DOHH2 (cell line): Measurements from ENCODE around the gene SLK.

ENCODE experiments used
- CTCF ChIP-seq: fragments of 200-600 bp; sonication (generic); IDR thresholded peaks from one replicate; pipeline ENCODE4 v1.5.1; 2014; ENCODE audit warnings: antibody characterized with exemption, mild to moderate bottlenecking, low read depth, low read length; ENCODE audit not compliant: poor library complexity, severe bottlenecking
- EZH2phosphoT487 ChIP-seq: fragments of 200-600 bp; sonication (generic); IDR thresholded peaks from 2 replicates; pipeline ENCODE4 v1.6.1; 2017; ENCODE audit warnings: borderline replicate concordance, mild to moderate bottlenecking, antibody characterized with exemption, low read length, moderate library complexity, mixed read lengths

DNA sequence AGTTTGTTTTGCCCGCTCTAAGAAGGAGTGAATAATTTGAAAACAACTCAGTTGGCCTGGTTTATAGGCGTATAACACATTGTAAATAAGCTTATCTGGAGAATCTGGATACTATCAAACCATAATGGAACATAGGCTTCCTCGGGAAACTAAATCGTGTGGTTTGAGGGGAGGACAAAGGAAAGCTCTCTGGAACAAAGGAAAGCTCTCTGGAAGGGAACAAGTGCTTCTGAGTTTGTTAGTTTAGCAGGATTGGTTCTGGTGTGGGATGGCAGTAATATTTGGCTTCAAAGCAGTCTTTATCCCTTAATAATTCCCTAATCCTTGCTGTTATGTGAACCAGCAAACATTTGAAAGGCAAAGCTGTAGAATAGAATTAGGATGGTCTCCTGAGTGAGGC, 15.0 kb upstream of the SLK start:
- TF ChIP-seq CTCF (no peak), EZH2phosphoT487 (no peak)
